Inflammatory macrophage treated with lipopolysaccharide for 1 hour (primary cell): Measurements from ENCODE around the gene HRH2.
A peak's percentile ranks its signal among the peaks of the same experiment; 100 is the strongest.
"Not testable (repeated sequence)": the region's sequence is repeated elsewhere in the genome, so short reads cannot be mapped to it uniquely, and the experiment has no call there.

ENCODE experiments used
- DNase-seq, 2 donors: peaks; one replicate each; pipeline ENCODE4 v3.0.0-alpha.2; 2020 to 2022

The HRH2 gene, protein sequence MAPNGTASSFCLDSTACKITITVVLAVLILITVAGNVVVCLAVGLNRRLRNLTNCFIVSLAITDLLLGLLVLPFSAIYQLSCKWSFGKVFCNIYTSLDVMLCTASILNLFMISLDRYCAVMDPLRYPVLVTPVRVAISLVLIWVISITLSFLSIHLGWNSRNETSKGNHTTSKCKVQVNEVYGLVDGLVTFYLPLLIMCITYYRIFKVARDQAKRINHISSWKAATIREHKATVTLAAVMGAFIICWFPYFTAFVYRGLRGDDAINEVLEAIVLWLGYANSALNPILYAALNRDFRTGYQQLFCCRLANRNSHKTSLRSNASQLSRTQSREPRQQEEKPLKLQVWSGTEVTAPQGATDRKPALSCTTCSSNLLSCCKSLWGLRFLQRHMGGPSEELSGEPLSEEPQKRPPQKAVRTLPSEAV

DNA sequence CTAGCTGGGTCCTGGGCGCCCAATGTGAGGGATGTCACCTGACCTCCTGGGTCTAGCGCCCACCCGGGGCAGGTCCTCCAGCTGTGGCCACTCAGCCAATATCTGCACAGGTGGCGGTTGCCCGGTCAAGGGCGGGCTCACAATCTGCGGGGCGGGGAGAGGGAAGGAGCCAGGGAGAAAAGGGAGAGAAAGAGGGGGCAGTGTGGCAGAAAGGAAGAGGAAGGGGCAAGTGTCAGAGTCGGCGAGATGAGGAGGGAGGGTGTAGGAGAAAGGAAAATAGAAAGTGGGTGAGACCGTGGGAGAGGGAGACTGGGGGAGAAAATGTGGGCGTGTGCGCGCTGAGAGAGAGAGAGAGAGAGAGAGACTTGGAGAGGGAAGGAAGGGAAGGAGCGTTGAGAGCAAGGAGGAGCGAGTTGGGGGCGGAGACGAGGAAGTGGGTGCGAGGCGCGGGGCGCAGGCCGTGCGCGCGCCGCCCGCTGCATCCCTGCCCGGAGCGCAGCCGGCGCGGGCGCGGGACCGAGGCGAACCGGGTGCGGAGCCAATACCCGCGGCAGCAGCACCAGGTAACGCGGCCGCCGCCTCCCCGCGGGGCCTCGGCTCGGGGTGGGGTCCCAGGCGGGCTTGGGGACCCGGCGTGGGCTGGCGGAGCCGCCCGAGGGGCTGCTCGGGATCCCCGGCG, at the start of gene HRH2:
Gene HRH2 (plus strand): TSS at position 479 of the 679 bp plus-strand sequence. CDS start 25,163 bp downstream, outside the sequence.
- peak; percentile 40 to 65 for DNase-seq

DNA sequence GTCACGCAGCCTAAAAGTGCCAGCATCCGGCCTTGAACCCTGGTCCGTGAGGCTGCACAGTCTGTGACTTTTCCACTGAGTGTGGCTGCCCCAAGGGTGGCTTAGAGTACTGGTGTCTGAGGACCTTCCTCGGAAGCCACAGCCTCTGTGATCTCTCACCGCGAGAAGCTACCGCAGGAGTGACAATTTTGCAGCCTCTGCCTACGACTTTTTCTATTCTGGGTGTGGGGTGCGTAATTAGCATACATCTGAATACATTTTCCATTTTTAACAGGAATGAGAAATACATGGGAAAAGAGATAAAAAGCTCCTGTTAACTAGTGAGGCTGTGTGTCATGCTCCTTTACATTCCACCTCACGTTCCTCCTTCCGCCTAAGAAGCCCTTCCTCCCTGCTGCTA, 48.3 kb upstream of the HRH2 start:
- no peak for DNase-seq

DNA sequence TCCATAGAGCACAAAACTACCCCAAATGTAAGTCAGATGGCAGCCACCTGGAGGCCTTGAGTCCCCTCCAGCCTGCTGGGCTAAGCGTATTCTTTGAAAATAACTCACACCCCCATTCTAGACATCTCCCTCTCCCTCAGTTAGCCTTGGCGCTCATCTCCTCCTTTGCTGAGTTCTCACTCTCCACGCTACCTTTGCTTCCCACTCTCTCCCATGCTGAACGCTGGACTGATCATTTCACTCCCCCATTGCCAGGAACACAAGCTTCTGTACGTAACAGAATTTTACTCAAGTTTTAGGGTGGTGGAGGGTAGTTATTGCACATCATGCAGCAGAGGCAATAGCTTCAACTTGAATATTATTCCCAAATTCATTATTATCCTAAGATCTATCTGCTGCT, 47.5 kb upstream of the HRH2 start:
- DNase-seq = no peak

DNA sequence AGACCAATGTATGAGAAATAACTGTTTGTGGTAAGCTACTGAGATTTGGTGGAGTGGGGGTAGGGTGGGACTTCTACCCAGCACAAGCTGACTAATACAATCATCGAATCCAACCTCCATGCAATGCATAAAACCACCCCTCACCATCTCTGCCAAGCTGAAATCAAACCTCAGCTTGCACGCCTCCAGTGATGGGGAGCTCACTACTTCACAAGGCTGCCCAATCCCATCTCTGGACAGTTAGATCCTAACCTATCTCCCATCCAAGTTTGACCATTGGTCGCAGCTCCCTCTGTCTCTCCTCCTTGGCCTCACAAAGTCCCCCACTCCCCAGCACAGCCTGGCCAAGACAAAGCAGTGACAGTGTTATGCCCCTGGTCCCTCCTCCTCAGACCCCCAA, 47.0 kb upstream of the HRH2 start:
- DNase-seq = no peak

DNA sequence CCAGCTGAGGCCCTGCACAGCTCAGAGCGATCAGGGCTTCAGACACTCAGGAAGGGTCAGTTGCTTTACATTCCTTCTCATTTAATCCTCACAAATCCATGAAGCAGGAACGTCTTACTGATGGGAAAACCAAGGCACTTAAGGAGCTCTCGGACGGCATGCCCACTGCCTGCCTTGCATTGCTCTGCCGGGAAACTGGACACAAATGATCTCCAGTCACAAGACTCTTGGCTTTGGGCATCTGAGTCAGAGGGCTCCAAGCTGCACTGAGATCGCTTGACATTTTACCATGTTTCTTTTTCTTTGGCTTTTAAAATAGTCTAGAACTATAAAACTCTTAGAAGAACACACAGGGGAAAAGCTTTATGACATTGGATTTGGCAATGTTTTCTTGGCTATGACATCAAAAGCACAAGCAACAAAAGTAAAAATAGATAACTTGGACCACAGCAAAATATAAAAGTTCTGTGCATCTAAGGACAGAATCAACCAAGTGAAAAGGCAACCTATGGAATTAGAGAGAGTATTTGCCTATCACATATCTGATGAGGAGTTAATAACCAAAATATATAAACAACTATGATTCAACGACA, 43.6 kb upstream of the HRH2 start:
- no peak for DNase-seq

DNA sequence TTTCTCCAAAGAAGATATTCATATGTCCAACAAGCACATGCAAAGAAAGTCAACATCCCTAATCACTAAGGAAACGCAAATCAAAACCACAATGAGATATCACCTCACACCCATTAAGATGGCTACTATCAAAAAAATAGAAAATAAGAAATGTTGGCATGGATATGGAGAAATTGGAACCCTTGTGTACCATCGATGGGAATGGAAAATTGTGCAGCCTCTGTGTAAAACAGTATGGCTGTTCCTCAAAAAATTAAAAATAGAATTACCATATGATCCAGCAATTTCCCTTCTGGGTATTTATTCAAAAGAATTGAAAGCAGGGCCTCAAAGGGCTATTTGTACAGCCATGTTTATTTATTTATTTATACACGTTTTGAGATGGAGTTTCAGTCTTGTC, 43.0 kb upstream of the HRH2 start:
- no peak for DNase-seq

DNA sequence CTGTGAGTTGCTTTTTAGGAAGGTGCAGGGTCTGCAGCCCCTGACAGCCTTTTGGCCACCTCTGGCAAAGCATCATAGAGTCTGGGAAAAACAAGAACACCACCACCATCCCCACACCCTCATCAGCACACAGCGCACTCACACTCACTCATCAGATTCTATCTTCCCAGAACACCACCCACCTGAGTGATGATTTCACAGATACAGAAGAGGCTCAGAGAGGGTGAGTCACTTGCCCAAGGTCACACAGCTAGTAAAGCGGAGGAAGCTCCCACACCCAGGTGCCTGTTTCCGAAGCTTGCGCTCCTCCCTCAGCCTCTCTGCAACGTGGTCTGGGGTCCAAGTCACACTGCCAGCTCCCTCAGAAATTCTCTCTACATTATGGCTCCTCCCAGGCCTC, 41.8 kb upstream of the HRH2 start:
- no peak for DNase-seq

DNA sequence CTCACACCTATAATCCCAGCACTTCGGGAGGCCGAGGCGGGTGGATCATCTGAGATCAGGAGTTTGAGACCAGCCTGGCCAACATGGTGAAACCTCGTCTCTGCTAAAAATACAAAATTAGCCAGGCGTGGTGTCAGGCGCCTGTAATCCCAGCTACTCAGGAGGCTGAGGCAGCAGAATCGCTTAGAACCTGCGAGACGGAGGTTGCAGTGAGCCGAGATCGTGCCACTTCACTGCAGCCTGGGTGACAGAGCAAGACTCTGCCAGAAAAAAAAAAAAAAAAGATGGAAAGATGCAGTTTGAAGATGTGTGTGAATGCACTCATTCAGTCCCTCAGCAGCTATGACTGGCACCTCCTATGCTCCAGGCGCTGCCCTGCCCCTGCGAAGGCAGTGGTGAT, 41.3 kb upstream of the HRH2 start:
- not testable (repeated sequence) for DNase-seq

DNA sequence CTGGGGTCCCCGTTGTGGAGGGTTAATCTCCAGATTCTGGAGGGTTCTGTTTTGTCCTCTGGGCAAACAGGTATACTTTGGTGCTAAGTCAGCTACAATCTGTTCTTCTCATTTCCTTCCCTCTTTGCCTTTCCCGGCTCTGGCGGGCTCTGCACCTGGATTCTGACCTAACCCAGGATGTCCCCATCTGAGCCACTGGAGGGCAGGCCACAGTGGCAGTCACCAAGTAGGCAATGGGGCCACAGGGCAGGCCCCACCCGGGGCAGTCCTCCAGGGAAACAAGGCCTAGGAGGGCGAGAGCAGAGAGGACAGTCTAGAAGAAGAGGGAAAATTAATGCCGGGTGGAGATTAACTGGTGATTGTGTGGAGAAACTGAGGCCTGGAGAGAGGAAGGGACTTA, 40.4 kb upstream of the HRH2 start:
- no peak for DNase-seq

DNA sequence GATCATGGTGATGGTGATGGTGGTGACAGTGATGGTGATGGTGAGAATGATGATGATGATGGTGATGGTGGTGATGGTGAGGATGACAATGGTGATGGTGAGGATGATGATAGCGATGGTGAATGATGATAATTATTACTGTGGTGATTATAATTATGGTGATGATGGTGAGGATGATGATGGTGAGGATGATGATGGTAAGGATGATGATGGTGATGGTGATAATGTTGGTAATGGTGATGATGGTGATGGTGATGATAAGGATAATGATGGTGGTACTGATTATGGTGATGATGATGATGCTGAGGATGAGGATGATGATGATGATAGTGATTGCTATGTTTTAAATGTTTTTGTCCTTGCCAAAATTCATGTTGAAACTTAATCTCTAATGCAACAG, 37.3 kb upstream of the HRH2 start:
- DNase-seq = no peak

DNA sequence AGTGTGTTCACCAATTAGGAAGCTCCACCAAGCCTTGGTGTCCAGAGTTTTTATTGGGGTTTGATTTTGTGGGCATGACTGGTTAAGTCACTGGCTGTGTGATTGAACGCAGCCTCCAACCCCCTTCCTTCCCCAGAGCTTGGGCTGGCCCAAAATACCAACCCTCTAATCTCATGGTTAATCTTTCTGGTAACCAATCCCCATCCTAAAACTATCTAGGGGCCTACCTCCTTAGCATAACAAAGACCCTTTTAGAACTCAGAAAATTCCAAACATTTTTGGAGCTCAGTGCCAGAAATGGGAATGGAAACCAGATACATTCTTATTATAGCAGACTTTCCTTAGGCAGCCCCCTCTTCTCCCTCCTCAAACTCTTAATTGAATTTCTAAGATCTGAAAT, 35.9 kb upstream of the HRH2 start:
- DNase-seq = no peak

DNA sequence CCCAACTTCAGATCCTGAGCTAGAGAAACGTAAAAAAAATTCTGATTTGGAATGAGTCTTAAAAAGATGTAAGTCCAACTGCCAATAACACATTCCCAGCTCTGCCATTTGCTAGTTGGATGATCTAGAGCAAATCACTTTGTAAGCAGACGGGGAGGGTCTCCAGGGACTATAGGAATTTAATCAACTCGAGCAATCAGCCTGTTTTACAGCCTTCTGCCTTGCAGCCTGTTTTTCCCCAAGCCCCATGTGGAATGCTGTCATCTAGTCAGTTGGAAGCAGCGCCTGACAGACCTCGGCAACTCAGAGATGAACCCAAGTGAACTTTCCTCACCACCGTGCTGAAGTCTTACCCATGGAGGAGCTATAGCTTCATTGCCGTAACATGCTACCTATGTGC, 34.8 kb upstream of the HRH2 start:
- DNase-seq = no peak

DNA sequence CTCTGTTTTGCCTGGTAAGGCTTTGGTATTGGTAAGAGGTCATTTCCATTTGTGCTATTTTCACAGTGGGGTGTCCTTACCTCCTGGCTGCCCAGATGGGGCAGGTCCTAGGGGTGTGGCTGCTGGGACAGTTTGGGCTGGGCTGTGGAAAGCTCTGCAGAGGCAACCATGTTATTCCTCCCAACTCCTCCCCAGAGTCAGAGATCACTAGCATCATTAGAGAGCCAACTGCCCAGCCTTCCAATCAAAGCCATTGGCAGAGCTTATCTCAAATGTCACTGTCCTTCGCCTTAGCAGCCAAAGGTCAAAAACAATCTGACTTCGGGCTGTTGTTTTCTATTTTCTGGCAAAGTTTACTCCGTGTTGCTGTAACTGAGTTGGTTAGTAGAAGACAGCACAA, 33.6 kb upstream of the HRH2 start:
- no peak for DNase-seq

DNA sequence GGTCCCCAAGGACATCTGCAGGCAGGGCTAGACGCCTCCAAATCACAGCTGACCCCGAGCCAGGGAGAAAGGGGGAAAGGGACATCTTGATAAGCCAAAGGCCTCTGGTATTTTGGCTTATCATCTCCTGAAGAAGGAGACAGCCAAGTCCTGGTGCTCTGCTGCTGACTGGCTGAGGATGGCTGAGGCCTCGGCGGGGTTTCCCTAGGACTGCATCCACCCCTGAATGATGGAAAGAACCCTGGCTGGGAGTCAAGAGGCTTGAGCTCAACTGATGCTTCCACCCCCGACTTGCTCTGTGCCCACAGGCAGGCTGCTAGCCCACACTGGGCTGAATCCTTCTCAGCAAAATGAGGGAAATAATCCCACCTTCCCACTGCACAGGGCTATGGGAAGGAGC, 30.9 kb upstream of the HRH2 start:
- no peak for DNase-seq

DNA sequence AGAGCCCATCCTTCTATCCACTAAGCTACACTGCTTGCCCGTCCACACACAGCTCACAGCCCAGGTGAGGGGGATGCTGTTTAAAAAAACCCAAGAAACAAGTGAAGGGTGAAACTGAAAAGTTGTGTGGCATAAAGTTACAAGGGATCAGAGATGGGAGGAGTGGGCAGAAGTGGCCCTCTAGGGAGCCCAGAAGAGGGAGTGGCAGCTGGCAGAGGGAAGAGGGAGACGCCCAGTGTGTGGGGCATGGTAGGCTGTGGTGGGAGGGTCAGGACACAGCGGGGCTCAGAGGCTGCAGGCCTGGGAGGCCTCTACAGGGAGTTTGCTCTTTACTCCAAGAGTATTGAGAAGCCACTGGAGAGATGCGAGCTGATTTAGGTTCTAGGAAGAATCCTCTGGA, 30.1 kb upstream of the HRH2 start:
- DNase-seq = no peak

DNA sequence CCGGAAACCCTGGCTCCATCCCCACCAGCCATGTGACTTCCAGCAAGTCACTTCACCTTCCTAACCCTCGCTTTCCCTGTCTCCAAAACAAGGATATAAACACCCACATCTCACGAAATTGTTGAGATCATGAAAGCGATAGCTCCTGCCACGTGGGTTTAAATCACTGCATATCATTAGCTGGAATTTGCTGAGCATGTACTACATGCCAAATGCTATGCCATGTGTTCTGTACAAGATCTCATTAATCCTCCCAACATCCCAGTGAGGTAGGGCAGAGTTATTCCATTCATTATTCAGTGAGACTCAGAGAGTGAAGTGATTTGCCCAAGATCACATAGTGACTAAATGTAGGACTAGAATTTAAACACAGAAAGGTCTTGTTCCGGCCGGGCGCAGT, 29.2 kb upstream of the HRH2 start:
- no peak for DNase-seq

DNA sequence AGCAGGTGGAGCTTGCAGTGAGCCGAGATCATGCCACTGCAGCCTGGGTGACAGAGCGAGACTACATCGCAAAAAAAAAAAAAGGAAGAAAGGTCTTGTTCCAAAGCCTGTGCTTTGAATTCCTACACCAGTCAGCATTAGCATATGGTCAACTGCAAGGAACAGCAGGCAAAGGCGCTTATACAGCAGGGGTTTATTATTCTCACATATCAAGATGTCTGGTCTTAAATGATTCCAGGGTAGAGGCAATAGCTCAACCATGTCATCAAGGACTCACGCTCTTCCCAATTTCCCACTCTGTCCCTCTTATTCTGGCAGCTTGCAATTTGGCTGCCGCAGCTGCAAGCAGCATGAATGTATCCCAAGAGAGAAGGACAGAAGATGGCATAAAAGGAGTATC, 28.6 kb upstream of the HRH2 start:
- DNase-seq = no peak

DNA sequence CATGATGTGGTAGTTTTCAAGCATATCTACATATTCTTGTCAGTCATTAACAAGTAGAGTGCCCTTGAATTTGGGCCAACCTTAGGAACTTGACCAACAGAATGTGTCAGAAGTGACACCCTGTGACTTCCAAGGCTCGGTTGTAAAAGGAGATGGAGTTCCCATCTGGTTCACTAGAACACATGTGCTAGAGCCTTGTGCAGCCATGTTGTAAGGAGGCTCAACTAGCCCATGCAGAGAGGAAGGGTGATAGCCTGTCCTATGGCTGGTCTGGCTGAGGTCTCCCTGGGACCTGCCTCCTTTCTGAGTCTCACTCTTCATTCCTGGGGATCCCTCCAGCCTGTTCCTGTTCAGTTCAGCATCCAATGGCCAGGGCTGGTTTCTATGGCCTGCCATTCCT, 28.1 kb upstream of the HRH2 start:
- DNase-seq = no peak

DNA sequence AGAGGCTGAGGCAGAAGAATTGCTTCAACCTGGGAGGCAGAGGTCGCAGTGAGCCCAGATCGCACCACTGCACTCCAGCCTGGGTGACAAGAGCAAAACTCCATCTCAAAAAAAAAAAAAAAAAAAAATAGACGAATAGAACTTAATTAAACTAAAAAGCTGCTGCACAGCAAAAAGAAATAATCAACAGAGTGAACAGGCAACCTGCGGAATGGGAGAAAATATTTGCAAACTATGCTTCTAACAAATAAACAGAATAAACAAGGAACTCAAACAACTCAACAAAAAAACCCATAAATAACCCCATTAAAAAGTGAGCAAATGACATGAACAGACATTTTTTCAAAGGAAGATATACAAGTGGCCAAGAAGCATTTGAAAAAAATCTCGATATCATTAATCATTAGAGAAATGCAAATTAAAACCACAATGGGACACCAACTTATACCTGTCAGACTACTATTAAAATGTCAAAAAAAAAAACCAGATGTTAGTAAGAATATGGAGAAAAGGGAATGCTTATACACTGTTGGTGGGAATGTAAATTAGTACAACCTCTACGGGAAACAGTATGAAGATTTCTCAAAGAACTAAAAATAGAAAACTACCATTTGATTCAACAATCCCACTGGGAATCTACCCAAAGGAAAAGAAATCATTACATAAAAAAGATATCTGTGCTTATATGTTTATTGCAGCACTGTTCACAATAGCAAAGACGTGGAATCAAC, 21.9 kb upstream of the HRH2 start:
- DNase-seq = no peak

DNA sequence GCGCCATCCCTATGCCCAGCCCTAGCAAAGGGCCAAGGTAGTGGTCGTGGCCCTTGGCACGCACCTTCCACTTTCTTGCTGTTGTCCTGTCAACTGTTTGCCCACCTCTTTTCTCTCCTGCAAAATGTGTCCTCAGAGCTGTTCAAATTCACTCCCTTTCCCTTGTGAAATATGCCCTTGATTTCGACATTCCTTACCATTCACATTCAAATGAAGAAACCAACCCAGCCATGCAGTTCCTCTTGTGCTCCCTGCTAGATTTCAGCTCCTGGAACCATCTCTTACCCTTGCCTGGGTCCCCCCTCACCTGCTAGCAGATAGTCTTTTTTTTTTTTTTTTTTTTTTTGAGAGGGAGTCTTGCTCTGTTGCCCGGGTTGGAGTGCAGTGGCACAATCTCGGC, 19.6 kb upstream of the HRH2 start:
- peak; percentile 82 to 95 for DNase-seq

DNA sequence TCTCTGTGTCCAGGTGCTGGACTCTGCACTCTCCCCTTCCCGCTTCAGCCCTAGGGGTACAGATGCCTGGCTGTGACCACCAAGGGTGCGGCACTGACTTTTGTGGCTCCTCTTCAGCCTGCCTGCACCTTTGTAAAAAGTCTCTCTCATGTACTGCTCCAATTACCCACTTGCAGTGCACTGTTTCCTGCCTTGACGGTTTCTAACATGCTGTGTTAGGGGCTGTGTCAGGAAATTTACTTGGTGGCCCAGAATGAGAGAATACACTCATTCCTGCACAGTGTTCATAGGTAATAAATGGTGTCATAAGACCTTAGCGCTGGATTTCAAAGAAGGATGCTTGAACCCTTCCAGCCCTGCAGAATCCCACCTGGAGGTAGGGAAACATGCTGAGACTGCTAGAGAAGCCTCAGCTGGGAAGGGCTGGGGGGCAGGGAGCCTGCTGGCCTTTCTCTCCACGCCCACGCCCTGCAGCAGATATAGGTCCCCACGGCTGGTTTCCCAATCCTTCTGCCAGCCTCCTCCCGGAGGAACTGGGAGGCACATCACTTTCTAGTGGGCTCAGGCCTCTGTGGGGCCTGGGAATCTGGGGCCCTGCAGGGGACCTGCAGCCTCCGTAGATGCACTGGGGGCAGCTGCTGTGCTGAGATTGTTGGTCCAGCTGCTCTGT, 17.6 kb upstream of the HRH2 start:
- DNase-seq = peak; percentile 51 to 62

DNA sequence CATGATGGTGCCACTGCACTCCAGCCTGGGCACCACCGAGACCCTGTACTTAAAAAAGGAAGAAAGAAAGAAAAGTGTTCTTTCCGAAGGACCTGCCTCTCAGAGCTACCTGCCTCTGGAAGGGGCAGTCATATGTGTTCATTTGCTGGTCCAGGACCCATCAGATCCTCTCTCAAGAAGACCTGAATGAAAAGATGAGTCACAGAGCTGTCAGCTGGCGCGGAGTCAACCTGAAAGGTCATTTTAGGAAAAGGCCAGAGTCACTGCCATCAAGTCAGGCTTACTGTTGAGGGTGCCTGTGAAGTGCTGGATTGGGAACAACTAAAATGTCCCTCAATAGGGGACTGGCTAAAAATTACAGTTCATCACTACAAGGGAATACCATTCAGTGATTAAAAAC, 14.9 kb upstream of the HRH2 start:
- no peak for DNase-seq

DNA sequence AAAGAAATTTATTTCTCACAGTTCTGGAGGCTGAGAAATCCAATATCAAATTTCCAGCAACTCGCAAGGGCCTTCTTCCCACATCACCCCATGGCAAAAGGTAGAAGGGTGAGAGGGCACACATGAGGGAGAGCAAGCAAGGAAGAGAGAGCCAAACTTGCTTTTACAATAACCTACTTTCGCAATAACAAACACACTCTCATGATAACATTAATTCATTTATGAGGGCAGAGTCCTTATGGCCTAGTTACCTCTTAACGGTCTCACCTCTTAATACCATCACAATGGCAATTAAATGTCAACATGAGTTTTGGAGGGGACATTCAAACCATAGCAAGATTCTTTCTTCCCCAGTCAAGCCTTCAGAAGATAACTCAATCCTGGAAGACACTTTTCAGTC, 11.6 kb upstream of the HRH2 start:
- no peak for DNase-seq
